ACC112 (cell line): ENCODE measurements around the gene SLC22A13.
"Not testable (repeated sequence)": the region's sequence is repeated elsewhere in the genome, so short reads cannot be mapped to it uniquely, and the experiment has no call there.

Experiments used
- H2AFZ ChIP-seq: fragments of 200-600 bp; sonication (generic); one replicate; pipeline ENCODE4 v1.6.0; 2017; ENCODE audit warnings: antibody characterized with exemption, low read length; ENCODE audit not compliant: unreplicated experiment
- H3K27ac ChIP-seq: fragments of 200-600 bp; sonication (generic); 2 replicates; pipeline ENCODE4 v1.5.1; 2014; ENCODE audit warnings: low read depth, mild to moderate bottlenecking, antibody characterized with exemption, low read length, moderate library complexity
- H3K27me3 ChIP-seq: fragments of 200-600 bp; sonication (generic); 2 replicates; pipeline ENCODE4 v1.6.1; 2014; ENCODE audit warnings: mild to moderate bottlenecking, antibody characterized with exemption, low read length, moderate library complexity, mixed read lengths; ENCODE audit not compliant: insufficient read depth
- H3K36me3 ChIP-seq: fragments of 200-600 bp; sonication (generic); 2 replicates; pipeline ENCODE4 v1.6.1; 2016; ENCODE audit warnings: mild to moderate bottlenecking, antibody characterized with exemption, low read length, moderate library complexity, mixed read lengths; ENCODE audit not compliant: insufficient read depth
- H3K4me1 ChIP-seq: fragments of 200-600 bp; sonication (generic); one replicate; pipeline ENCODE4 v1.6.1; 2016; ENCODE audit warnings: low read length, mixed read lengths; ENCODE audit not compliant: insufficient read depth, unreplicated experiment, control insufficient read depth
- H3K4me3 ChIP-seq: fragments of 200-600 bp; sonication (generic); 2 replicates; pipeline ENCODE4 v1.5.1; 2014; ENCODE audit warnings: mild to moderate bottlenecking, low read depth, low read length
- H3K79me2 ChIP-seq: fragments of 200-600 bp; sonication (generic); one replicate; pipeline ENCODE4 v1.6.0; 2016; ENCODE audit warnings: low read length; ENCODE audit not compliant: control insufficient read depth, unreplicated experiment, insufficient read depth

Gene SLC22A13

GRCh38 chr3:38314764-38315487 lies 49.3 kb downstream of the SLC22A13 start:
- H2AFZ ChIP-seq = no peak overlapping the region
- no peaks in the 10 kb centered on the region for H3K27me3 ChIP-seq
- no peak overlapping the region for H3K4me3 ChIP-seq
- H3K27ac ChIP-seq = no peak overlapping the region
- H3K36me3 ChIP-seq = no peaks in the 10 kb centered on the region
- H3K4me1 ChIP-seq = no peaks in the 10 kb centered on the region
- H3K79me2 ChIP-seq = no peaks in the 10 kb centered on the region

- no peaks in the 10 kb centered on the region for H3K27me3 ChIP-seq
- H2AFZ ChIP-seq = no peak overlapping the region
- H3K4me3 ChIP-seq = no peak overlapping the region
- no peaks in the 10 kb centered on the region for H3K36me3 ChIP-seq
- H3K79me2 ChIP-seq = no peaks in the 10 kb centered on the region
- no peak overlapping the region for H3K27ac ChIP-seq
- no peaks in the 10 kb centered on the region for H3K4me1 ChIP-seq
Measured at GRCh38 chr3:38315488-38316230, 50.0 kb downstream of the SLC22A13 start.

GRCh38 chr3:38316356-38317191 lies 51.0 kb downstream of the SLC22A13 start:
- Histone ChIP-seq H3K36me3 (no peaks in the 10 kb centered on the region), H3K27me3 (no peaks in the 10 kb centered on the region), H3K27ac (no peak overlapping the region), H3K4me3 (no peak overlapping the region), H3K79me2 (no peaks in the 10 kb centered on the region), H3K4me1 (no peaks in the 10 kb centered on the region), H2AFZ (no peak overlapping the region)

- Histone ChIP-seq H3K4me3 (no peak overlapping the region), H2AFZ (no peak overlapping the region), H3K27ac (no peak overlapping the region), H3K36me3 (no peaks in the 10 kb centered on the region), H3K4me1 (no peaks in the 10 kb centered on the region), H3K27me3 (no peaks in the 10 kb centered on the region), H3K79me2 (no peaks in the 10 kb centered on the region)
Measured at GRCh38 chr3:38317192-38317759, 51.7 kb downstream of the SLC22A13 start.

GRCh38 chr3:38318766-38319671 lies 53.4 kb downstream of the SLC22A13 start:
- Histone ChIP-seq H3K79me2 (no peaks in the 10 kb centered on the region), H3K4me1 (no peaks in the 10 kb centered on the region), H3K27ac (no peak overlapping the region), H3K27me3 (no peaks in the 10 kb centered on the region; the same call in 1 of the 2 replicates), H3K4me3 (no peak overlapping the region), H2AFZ (no peak overlapping the region), H3K36me3 (no peaks in the 10 kb centered on the region)

GRCh38 chr3:38320638-38321037 lies 55.0 kb downstream of the SLC22A13 start:
- H3K4me3 ChIP-seq, H3K4me1 ChIP-seq, H3K79me2 ChIP-seq, H2AFZ ChIP-seq, H3K36me3 ChIP-seq, H3K27ac ChIP-seq, H3K27me3 ChIP-seq: not testable (repeated sequence)

- no peak overlapping the region for H2AFZ ChIP-seq
- peaks cover 3% of the 10 kb centered on the region; the same call in 1 of the 2 replicates for H3K27me3 ChIP-seq
- H3K36me3 ChIP-seq = no peaks in the 10 kb centered on the region
- no peak overlapping the region for H3K27ac ChIP-seq
- no peak overlapping the region for H3K4me3 ChIP-seq
- H3K4me1 ChIP-seq = peaks cover 10% of the 10 kb centered on the region
- no peaks in the 10 kb centered on the region for H3K79me2 ChIP-seq
Measured at GRCh38 chr3:38323060-38323459, 57.4 kb downstream of the SLC22A13 start.

GRCh38 chr3:38325256-38325655 lies 59.6 kb downstream of the SLC22A13 start:
- H3K4me1 ChIP-seq = peaks cover 11% of the 10 kb centered on the region
- H2AFZ ChIP-seq = no peak overlapping the region
- no peaks in the 10 kb centered on the region for H3K36me3 ChIP-seq
- no peak overlapping the region for H3K4me3 ChIP-seq
- peaks cover 3% of the 10 kb centered on the region; the same call in 1 of the 2 replicates for H3K27me3 ChIP-seq
- no peaks in the 10 kb centered on the region for H3K79me2 ChIP-seq
- H3K27ac ChIP-seq = no peak overlapping the region

GRCh38 chr3:38327335-38328009 lies 61.9 kb downstream of the SLC22A13 start:
- Histone ChIP-seq H3K27ac (peak overlapping the region; percentile 79), H3K4me1 (peaks cover 11% of the 10 kb centered on the region)

More at GRCh38 chr3:38327335-38328009, 61.9 kb downstream of the SLC22A13 start:
- no peaks in the 10 kb centered on the region for H3K79me2 ChIP-seq
- no peak overlapping the region for H2AFZ ChIP-seq
- H3K36me3 ChIP-seq = no peaks in the 10 kb centered on the region
- H3K4me3 ChIP-seq = no peak overlapping the region
- H3K27me3 ChIP-seq = peaks cover 3% of the 10 kb centered on the region; the same call in 1 of the 2 replicates
